ENCODE results near the gene RASSF6.

DNA sequence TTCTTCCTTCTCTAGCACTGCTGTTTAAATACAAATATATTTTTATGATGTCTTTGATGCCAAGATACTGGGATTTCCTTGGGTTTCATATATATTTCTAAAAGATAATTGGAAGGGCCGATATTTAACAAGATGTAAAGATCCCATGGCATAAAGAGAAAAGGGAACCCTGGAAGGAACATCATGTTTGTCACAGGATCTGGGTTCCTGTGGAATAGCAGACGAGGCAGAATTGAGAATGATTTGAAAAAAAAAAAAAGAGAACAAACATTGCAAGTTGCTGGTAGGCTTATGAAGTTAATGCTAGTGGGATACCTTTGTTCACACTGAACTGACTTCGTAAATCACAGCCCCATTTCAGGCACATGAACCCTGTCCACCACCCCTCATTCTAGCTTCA lies 33.6 kb downstream of the RASSF6 start:
- TF ChIP-seq, protein P1, sequence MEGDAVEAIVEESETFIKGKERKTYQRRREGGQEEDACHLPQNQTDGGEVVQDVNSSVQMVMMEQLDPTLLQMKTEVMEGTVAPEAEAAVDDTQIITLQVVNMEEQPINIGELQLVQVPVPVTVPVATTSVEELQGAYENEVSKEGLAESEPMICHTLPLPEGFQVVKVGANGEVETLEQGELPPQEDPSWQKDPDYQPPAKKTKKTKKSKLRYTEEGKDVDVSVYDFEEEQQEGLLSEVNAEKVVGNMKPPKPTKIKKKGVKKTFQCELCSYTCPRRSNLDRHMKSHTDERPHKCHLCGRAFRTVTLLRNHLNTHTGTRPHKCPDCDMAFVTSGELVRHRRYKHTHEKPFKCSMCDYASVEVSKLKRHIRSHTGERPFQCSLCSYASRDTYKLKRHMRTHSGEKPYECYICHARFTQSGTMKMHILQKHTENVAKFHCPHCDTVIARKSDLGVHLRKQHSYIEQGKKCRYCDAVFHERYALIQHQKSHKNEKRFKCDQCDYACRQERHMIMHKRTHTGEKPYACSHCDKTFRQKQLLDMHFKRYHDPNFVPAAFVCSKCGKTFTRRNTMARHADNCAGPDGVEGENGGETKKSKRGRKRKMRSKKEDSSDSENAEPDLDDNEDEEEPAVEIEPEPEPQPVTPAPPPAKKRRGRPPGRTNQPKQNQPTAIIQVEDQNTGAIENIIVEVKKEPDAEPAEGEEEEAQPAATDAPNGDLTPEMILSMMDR (IDR thresholded peaks at IDR 0.05): no peak
- no peak for TF ChIP-seq EZH2 (IDR thresholded peaks at IDR 0.05; ENCODE audit: borderline replicate concordance, insufficient read depth, low read depth, low read length, poor library complexity, severe bottlenecking)

All from B cell (primary cell).